NCI-H2029 (cell line): ENCODE results near the gene FAM131B.

Experiments
- DNase-seq: peaks from one replicate; lab custom pipeline; 2025; lab: John Stamatoyannopoulos, UW

Gene FAM131B

DNA sequence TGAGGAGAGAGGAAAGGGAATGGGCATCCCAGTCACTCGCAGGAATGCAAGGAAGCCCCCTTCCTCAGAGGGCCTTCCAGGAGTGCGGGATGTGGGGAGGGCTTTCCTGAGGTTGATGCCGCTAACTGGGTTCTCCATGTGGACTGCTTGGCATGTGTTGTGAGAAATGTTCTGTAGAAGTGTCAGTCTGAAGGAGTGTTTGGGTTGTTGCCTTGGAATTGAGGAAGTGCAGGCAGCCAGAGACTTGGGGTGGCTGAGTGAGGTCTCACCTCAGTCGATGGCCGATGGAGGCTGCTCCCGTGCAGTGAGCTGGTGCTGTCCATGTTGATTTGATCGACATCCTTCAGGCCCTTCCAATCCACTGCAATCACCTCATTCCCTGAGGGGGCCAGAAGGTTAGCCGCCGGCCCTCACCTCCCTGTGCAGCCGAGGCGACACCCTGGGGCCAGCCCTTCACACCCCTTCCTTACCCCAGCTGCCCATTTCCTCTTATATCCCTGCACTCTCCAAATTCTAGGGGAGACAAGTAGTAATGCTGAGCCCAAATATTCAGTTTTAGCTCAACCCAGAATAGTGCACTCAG is 2.7 kb downstream of the FAM131B start:
- no peak for DNase-seq

DNA sequence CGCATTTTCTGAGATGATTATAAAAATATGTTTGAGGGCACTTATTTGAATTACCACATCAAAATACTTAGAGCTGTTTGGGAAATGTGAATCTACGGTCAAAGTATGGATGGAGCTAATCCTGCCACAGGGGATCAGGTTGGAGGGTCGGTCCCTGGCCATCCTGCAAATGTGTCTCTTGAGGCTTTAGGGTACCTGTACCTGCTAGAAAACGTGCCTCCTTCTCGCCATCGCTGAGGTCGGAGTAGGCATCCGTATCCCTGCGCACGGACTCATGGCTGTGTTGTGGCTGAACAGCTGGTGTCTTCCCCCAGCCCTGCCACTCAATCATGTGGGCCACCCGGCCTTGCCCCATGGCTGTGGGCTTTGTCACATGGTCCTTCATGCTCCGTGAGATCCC is 3.9 kb downstream of the FAM131B start:
- DNase-seq: no peak

DNA sequence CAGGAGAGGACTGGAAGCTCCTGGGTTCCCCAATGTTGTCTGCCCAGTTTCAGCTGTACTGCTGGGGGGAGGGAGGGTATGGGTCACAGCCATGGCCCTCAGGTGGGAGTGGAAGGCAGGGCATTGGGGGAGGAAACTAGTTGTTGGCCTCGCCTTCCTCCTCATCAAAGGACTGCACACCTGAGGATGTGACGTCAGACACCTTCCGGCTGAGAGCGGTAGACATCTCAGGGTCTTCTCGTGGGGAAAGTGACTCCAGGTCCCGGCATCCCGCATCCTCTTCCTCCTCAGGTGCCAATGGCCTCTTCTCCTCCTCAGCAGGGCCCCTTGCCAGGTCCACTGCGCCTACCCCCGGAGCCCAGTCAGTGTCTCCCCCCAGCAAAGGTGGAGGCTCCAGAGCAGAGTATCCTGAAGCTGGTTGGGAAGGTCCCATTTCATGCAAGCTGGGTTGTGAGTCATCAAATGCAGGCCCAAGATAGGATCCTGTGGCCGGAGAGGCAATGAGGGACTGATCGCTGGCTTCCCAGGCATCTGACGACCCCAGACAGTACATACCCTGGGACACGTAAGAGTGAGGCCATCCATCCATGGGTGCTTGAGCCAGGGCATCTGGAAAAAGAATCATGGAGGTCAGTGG is 6.0 kb downstream of the FAM131B start:
- no peak for DNase-seq

DNA sequence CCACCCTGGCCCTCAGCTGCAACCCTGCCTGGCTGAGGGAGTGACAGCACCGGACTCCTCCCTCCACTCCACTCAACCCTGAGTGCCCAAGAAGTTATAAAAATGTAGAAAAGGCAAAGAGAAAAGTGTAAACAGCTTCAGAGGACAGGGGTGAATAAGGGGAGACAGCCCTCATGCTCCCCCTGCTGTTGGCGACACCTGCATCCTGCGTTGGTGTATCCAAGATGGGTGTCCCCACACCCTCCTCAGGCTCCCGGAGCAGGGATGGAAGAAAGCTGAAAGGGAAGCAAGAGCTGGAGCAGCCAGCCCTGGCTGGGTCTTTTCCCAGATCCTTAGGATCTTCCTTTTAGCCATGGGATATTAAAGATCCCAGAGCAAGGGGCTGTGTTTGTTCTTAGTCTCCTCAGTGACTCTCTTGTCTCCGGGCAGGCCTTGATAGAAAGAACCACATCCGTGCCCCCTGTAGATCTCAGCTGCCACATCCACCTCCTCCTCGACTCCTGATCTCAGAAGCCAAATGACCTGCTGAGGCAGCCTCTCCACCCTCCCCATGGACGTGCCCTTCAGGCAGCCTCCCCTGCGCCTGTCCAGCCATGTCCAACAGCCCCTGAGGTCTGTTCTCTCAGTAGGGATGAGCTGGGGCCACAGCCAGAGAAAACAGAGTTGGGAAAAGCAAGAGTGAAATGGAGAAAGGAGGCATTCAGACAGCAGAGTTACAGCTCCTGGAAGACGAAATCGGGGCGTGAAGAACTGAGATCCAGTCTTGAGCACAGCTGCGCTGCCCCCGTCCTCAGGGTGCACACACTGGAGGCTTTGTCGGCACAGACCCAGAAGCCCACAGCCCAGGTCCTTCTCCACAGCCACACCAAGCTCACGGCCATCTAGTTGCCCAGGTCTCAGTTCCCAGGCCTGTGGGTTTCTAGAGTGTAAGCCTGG is 6.8 kb downstream of the FAM131B start:
- DNase-seq: no peak

DNA sequence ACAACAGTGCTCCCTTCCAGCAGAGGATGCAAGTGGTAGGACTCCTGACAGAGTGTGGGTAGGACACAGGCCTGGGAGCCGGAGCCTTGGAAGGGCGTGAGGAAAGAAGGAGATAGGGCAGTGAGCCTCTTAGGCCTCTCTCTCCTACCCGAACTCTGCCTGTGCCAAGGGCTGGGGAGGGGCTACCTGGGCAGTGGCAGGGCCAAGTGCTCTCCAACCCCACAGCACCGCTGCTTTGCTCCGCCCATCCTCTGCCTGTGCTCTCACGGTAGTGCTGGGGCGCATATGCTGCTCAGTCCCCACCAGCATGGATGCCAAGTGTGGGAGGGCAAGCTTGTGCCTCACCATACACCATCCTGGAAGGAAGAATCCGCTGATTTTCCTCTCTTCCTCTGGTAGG is 7.5 kb downstream of the FAM131B start:
- no peak for DNase-seq

DNA sequence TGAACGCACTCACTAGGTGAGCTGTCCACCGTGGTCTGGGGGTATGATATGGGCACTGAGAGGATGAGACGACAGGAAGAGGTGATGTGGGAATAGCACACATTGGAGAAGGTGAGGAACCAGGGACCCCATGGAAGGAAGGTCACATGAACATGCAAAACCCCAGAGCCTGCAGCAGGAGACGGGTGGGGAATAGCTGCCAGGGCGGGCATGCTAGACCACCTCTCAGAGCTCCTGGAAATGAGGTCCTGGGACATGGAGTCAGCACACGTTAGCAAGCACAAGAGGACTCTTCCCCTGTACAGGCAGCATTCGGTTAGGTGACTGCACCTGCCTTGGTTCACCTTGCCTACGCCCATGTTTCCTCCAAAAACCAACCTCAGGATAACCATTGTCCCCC is 8.1 kb downstream of the FAM131B start:
- DNase-seq: no peak

DNA sequence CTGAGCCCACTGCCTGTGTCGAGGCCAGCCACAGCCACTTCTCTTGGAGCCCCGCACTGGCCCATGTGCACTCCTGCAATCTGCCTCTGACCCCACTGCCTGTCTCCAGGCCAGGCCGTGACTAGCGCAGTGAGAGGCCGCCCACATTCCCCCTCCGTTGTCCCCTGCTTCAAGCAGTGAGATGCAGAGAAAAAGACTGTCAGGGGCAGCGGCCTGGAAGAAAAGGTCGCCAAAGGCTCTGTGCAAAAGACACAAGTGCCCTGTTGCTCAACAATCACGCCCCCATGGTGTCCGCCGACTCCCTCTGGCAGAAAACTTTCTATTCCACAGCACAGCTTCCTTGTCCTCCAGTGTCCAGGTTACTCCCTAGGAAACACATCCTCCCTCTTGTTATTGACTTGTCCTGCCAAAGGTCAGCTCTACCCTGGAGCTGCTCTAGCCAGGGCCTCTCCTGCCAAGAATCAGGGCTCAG is 9.9 kb downstream of the FAM131B start:
- no peak for DNase-seq

DNA sequence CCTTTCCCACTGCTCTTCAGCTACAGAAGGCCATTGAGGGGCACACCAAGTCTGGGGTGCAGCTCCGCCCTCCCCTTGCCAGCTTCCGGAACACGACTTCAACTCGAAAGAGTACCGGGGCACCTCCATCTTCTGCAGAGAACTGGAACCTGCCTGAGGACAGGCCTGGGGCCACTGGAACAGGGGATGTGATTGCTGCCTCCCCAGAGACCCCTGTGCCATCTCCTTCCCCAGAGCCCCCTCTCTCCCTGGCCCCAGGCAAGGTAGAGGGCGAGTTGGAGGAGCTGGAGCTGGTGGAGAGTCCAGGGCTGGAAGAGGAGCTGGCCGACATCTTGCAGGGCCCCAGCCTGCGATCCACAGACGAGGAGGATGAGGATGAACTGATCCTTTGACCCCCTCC is 10.9 kb downstream of the FAM131B start:
- no peak for DNase-seq

DNA sequence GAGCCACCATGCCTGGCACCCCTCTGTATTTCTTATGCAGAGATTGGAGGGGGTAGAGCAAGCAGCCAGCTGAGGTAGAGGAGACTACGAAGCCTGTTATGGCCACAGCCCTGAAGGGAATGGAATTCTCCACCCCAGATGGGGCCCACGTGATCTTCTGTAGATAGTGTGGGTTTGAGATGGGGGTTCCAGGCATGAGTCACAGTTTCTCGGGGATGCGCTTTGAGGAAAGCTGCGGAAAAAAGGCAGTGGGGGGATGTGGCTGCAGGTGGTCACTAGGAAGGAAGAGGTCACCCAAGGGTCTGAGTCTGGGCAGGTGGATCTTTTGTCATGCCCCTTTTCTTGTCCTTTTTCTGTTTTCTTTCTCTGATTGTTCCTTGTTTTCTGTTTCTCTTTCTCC is 11.5 kb downstream of the FAM131B start:
- DNase-seq: no peak

DNA sequence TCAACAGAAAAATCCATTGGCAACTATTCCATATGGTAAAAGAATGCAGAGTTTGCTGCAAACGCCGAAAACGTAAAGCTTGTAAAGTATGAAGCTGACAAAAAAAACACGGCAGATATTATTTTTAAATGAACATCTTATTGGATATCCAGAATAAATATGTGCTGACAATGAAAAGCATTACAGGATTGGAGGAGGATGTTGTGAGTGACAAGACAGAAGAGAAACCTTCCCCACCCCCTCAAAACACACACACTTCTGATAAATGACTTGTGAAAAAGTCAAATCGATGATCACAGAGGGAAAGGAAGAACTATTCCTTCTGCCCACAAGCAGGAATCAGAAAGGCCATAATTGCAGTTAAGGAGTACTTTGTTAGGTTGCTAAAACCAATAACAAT is 14.6 kb downstream of the FAM131B start:
- DNase-seq: no peak

DNA sequence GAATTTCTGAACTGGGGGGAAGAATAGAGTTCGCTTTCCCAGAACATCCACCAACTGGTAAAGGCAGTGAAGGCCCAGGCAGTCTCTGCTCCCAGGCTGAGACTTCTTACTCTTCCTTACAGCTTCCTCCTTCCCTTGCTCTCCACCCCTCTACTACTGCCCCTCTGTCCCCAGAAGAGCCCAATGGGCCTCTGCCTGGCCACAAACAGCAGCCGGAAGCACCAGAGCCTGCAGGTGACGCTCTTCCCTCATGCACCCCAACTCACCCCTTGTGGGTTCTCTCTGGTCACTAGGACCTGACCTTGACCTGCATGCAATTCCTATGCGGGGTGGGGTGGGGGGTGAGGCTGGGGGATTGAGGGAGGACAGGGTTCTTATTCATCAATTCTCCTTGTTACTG is 16.5 kb downstream of the FAM131B start:
- no peak for DNase-seq

DNA sequence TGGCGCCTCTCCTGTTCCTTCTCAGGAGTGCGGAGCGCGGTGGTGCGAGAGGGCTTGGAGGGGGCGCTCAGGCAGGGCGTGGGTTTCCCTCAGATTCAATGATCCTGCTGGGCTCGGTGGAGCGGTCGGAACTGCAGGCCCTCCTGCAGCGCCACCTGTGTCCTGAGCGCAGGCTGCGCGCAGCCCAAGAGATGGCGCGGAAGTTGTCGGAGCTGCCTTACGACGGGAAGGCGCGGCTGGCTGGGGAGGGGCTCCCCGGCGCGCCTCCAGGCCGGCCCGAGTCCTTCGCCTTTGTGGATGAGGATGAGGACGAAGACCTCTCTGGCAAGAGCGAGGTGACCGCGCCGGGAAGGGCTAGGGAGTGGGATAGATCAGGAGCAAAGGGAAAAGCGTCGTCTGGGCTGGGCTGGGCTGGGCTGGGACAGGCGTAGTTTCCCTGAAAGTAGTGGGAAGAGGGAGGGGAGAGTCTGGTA is 17.0 kb downstream of the FAM131B start:
- no peak for DNase-seq

DNA sequence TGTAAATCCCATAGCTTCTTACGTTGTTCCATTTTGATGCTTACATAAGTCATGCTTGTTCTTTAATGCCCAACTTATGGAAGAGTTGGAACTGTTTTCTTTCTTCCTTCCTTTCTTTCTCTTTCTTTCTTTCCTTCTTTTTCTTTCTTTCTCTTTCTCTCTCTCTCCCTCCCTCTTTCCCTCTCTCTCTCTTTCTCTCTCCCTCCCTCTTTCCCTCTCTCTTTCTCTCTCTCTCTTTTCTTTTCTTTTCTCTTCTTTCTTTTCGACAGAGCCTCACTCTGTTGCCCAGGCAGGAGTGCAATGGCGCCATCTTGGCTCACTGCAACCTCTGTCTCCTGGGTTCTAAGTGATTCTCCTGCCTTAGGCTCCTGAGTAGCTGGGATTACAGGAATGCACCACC is 18.9 kb downstream of the FAM131B start:
- DNase-seq: no peak

DNA sequence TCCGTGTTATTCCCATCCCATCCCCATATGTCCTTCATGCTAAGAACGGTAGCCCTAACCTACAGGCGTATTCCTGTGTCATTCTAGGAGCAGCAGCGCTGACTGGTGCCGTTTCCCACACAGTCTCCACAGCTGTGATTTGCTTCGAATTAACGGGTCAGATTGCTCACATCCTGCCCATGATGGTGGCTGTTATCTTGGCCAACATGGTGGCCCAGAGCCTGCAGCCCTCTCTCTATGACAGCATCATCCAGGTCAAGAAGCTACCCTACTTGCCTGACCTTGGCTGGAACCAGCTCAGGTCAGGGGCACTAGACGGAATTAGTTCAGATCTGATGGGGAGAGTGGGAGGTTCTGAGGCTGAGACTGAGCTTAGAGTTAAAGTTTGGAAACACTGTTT is 20.7 kb downstream of the FAM131B start:
- DNase-seq: no peak

DNA sequence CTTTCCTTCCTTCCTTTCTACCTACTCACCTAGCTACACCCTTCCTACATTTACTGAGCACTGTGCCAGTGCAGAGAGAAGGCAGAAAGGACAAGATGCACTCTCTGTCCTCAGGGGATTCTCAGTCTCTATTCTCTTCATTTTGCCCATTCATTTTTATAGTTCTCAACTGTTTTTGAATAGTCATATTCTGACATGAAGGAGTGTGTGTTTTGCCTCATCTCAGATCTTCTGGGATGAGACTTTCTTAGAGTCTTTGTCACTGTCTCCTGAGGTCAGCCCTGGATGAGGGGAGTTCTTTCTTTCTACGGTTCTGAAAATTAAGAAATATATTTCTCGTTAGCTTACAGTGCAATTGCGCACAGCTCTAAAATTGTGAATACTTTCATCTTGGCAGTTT is 25.3 kb downstream of the FAM131B start:
- no peak for DNase-seq

DNA sequence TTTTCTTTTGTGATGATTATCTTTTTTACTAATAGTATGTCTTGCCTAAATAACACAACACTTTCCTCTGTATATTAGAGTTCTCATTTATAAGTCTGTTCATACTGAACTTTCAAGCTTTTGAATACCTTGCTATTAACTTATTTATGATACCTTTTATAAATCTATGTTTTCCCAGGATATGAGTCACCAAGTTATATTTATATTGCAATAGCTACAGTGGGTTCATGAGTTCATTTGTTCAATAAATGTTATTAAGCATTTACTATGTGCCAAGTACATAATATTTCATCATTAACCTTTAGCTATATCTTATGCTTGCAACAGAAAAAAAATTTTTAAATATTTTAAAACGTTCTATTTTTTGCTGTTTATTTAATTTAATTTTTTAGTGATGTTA is 28.3 kb downstream of the FAM131B start:
- DNase-seq: no peak

DNA sequence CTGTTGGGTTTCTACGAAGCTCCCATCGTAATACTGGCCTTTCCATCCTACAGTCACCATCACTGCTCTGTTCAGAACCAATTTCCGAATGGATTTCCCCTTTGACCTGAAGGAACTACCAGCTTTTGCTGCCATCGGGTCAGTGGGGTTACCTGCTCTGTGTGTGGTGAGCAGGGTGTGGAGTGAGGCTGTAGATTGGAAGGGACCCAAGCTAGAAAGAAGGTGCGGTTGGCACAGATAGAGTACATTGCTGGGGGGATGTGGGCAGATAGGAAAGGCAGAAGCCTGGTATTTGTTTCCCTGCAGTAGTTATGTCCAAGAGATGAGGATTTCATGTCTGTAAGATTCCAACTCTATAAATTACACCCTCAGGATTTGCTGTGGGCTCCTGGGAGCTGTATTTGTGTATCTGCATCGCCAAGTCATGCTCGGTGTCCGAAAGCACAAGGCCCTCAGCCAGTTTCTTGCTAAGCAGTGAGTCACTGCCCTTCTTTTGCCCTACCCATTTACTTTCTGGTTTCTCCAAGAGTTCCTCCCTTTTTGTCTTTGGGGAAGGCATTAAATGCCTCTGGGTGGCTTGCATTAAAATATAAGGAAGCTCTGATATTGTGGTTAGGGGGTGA is 31.2 kb downstream of the FAM131B start:
- no peak for DNase-seq

DNA sequence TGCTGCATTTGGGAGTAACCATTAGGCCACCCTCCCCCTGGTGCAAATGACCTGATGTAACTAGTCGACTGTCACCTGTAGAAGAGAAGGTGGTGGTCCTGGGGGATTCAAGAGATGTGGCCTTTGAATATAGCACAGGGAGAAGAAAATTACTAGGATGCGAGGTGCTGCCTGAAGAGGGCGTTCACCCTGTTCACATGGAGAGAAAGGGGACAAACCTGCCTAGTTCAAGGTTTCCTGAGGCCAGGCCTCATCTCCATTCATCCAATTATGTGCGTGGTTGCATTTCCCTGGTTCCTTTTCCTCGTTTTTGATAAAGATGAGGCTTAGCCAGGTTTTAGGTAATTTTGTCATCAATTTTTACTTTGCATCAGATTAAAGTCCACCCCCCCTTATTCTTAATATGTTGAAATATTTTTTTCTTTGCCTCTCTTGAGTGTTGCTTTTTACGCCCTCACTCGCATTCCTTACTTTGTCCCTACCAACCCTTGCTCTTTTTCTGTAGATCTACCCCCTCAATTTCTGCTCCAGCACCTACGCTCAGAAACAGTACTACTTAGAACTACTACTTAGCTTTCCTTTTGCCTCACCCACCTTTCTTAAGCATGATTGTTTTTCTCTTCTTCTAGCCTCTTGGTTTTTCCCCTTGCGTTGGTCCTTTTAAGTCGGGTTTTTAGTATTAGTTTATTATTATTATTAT is 32.9 kb downstream of the FAM131B start:
- no peak for DNase-seq

DNA sequence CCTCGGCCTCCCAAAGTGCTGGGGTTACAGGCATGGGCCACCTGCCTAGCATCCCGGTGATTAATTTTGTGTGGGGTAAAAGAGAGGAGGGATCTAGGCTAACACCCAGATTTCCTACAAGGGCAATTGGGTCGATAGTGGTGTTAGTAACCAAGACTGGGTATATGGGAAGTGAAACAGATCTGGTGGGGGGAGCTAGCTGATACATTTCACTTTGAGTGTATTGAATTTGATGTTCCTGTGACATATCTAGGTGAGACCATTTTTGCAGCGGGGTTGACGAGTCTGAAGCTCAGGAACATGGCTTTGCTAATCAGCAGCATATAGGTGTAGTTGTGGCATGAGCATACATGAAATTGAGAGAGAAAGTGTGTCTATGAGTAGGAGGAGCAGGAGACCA is 34.6 kb downstream of the FAM131B start:
- DNase-seq: no peak

DNA sequence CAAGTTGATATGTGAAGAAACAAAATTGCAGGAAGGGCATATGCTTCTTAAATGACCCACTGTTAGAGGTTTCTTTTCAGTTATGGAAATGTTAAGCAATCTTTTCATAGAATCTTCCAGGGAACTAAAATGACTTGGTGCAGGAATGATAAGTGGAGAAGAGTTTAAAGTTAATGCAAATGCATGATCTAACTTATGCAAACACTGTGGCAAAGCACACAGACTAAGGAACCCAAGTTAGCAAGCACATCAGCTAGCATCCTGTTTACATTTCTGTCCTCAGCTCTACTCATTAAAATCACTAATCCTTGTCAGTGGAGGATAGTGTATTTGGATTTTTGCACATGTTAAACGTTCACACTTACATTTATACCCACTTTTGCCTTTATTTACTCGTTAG is 37.3 kb downstream of the FAM131B start:
- no peak for DNase-seq

DNA sequence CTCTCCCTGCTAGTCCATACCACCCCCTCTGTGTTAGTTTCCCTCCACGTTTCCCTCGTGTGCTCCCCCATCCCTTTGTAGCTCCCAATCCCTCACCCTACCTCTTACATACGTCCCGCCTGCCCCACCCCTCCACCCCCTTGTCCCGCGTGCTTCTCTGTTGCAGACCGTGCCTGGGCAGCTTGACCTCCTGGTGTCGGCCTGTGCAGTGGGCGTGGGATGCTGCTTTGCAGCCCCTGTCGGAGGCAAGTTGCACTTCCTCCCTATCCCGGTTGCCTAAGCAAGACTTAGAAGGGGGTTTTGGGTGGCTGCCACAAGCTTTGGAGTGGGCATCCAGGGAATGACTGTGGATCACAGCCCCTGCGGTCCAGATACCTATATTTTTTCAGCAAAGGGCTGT is 38.9 kb downstream of the FAM131B start:
- no peak for DNase-seq
